GM20431 (cell line): Measurements from ENCODE around the gene FOXR1.
"Not testable (repeated sequence)": the region's sequence is repeated elsewhere in the genome, so short reads cannot be mapped to it uniquely, and the experiment has no call there.

ENCODE experiments used
- in situ Hi-C: fragments of 300-500 bp; cut with MseI, MboI; formaldehyde crosslinking; loops from one replicate; pipeline ENCODE4 v1.15.0; 2020; ENCODE audit warnings: low sequenced_read_pairs; ENCODE audit not compliant: unreplicated experiment

FOXR1 gene

DNA sequence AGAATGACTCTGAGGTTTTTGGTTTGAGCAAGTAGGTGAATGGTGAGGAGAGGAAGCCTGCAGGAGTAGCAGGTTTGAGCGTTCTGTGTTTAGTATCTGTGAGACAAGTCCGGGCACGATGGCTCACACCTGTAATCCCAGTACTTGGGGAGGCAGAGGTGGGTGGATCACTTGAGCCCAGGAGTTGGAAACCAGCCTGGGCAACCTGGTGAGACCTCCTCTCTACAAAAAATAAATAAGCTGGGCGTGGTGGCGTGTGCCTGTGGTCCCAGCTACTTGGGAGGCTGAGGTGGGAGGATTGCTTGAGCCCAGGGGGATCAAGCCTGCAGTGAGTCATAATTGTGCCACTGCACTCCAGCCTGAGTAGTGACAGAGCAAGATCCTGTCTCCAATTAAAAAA, 16.7 kb downstream of the FOXR1 start:
- in situ Hi-C loops, result no loop called here

- in situ Hi-C loops, result not testable (repeated sequence)
These were observed 20.0 kb downstream of the FOXR1 start for GRCh38 chr11:118991486-118992038.

- in situ Hi-C loops, result no loop called here
These were observed 25.5 kb downstream of the FOXR1 start for GRCh38 chr11:118996926-118997626.

DNA sequence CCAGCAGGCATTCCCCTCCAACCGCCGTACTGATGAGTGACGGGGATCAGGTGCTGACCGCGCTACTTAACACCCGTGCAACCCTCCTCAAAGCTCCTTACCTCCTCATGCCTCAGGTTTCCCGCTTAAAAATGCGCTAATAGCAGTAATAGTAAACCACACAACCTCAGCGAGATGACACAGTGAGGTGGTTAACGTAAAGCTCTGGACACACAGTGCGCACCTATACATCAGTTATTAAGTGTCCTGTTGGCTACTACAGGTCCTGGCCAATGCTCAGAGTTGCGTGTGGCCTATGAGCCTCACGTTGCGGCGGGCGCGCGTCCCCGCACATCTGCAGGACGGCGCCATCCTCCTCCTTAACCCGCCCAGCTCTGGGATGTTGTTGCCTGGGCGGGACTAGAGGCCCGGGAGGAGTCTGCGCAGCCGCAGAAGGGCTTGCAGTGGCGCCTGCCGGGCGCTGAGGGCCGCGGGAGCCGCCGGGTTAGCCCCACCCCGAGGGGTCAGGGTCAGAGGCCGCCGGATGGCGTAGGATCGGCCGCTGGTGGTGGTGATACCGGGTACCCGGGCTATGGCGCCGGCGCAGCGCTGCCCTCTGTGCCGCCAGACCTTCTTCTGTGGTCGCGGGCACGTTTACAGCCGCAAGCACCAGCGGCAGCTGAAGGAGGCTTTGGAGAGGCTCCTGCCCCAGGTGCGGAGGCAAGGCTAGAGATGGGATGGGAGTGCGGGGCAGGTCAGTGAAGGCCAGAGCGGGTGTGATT, 26.2 kb downstream of the FOXR1 start, which contains the start of gene CENATAC:
Gene CENATAC, plus strand, starts transcription at position 512 of the 761 bp plus-strand sequence. Its CDS starts 60 bp downstream, at position 572.
- in situ Hi-C loops, result no loop called here

- in situ Hi-C loops, result no loop called here
These were observed 26.8 kb downstream of the FOXR1 start for GRCh38 chr11:118998388-118998717.

DNA sequence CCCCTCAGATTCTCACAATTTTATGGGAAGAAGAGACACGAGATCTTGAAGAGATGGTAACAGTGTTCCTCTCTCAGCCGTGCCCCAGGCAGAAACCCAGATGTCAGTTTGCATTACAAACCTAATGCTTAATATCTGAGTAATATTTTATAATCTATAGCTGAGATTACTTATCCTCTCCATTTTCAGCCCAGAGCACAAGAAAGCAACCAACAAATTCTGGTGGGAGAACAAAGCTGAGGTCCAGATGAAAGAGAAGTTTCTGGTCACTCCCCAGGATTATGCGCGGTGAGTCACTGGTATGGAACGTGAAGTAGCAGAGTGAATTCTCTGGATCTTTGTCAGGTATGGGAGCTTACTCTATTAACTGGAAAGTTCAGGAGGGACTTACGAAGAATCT, 27.3 kb downstream of the FOXR1 start:
- in situ Hi-C loops, result no loop called here

DNA sequence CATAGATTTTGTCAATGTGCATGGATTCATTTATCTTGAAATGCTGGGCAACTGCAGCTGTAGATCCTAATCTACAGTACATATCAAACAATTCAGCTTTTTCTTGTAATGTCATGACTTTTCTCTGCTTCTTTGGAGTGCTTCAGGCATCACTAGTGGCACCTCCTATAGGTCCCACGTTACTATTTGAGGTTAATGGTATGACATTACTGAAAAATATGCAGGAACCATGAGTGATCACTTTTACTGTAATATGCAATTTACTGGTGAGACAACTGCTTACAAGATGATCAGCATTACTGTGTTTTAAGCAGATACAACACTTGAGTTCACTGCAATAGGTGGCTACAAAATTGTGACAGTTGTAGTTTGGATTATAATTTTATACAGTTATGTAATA, 29.3 kb downstream of the FOXR1 start:
- in situ Hi-C loops, result no loop called here

DNA sequence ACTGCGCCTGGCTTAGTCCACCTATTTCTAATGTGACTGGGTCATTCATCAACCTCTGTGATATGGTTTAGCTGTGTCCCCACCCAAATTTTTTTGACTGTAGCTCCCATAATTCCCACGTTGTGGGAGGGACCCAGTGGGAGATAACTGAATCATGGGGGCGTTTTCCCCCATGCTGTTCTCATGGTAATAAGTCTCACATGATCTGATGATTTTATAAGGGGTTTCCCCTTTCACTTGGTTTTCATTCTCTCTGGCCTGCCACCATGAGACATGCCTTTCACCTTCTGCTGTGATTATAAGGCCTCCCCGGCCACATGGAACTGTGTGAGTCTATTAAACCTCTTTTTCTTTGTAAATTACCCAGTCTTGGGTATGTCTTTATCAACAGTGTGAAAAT, 35.1 kb downstream of the FOXR1 start:
- in situ Hi-C loops, result no loop called here

GRCh38 chr11:119011476-119012053, 40.0 kb downstream of the FOXR1 start:
- in situ Hi-C loops, result no loop called here

DNA sequence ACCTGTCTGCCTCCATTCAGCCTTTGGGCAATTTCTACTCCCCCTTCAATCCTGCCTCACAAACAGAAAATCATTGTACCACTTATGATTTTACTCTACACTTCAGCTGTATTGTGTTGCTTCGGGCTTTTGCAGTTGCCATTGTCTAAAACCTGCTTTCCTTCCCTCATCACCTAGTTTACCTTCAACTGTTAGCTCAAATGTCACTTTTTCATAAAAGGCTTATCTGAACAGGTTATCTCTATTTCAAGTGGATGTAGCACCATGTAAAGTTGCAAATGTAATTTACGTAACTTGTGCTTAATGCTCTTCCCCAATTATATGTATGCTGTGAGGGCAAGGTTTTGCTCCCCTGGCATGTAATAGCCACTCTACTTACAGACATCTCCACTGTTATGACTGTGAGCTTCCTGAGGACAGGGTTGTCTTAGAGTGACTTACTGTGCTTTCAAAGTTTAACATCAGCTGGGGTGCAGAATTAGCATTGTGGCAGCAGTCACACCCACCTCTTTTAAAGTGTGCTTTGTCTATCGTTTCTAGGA, 41.1 kb downstream of the FOXR1 start:
- in situ Hi-C loops, result no loop called here

DNA sequence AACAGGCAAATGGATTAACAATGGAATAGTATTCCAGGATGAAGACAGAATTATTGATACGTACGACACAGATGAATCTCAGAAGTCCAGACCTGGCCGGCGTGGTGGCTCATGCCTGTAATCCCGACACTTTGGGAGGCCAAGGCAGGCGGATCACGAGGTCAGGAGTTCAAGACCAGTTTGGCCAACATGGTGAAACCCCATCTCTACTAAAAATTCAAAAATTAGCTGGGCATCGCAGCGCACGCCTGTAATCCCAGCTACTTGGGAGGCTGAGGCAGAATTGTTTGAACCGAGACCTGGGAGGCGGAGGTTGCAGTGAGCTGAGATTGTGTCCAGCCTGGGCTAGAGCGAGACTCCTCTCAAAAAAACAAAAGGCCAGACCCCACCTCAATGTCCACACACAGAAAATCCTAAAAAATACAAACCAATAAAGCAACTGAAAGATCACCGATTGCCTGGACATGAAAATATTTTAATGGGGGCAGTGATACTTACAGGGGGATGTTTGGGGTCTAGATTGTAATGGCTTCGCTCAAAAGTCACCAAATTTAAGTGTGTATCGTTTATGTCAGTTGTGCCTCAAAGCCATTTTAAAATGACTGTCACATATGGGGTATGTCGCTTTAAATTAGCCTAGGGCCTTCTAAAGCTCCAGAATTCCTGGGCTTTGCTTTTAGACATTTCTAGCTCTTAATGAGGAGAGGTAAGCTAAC, 42.8 kb downstream of the FOXR1 start:
- in situ Hi-C loops, result no loop called here

GRCh38 chr11:119015054-119015611, 43.6 kb downstream of the FOXR1 start:
- in situ Hi-C loops, result no loop called here

DNA sequence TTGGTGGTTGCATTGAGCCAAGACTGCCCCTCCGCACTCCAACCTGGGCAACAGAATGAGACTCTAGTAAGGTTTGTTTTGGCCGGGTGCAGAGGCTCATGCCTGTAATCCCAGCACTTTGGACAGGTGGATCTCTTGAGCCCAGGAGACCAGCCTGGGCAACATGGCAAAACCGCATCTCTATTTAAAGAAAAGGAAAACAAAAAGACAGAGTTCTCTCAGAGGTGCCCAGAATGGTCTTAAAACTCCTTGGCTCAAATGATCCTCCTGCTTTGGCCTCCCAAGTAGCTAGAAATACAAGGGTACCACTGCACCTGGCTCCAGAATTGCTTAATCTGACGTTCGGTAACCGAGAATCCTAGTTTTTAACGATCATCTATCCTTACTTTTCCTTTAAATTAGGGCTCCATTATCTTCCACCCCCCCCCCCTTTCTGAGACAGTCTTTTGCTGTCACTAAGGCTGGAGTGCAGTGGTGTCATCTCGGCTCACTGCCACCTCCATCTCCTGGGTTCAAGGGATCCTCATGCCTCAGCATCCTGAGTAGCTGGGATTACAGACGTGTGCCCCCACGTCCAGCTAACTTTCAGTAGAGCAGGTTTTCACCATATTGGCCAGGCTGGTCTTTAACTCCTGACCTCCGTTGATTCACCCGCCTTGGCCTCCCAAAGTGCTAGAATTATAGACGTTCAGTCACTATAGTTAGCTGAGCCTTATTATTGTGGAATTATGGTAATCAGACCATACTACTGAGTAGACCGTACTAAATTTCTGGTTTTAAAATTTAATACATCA, 44.9 kb downstream of the FOXR1 start:
- in situ Hi-C loops, result no loop called here

DNA sequence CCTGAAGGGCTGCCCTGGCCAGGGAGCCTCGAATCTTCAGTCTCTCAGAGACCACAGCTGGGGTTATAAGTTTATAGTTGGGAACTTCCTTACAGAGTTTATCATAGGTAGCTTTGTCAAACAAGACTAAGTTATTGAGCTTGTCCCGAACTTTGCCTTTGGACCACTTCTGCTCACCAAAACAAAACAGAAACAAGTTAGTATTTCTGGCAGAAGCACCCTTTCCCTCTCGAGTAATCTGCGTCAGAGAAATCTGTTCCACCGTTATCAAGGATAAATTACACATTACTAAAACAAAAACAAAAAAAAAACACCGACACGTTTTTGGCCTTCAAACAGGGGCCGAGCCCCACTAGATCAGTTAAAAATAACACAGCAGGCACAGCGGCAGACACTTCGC, 45.8 kb downstream of the FOXR1 start:
- in situ Hi-C loops, result not testable (repeated sequence)

DNA sequence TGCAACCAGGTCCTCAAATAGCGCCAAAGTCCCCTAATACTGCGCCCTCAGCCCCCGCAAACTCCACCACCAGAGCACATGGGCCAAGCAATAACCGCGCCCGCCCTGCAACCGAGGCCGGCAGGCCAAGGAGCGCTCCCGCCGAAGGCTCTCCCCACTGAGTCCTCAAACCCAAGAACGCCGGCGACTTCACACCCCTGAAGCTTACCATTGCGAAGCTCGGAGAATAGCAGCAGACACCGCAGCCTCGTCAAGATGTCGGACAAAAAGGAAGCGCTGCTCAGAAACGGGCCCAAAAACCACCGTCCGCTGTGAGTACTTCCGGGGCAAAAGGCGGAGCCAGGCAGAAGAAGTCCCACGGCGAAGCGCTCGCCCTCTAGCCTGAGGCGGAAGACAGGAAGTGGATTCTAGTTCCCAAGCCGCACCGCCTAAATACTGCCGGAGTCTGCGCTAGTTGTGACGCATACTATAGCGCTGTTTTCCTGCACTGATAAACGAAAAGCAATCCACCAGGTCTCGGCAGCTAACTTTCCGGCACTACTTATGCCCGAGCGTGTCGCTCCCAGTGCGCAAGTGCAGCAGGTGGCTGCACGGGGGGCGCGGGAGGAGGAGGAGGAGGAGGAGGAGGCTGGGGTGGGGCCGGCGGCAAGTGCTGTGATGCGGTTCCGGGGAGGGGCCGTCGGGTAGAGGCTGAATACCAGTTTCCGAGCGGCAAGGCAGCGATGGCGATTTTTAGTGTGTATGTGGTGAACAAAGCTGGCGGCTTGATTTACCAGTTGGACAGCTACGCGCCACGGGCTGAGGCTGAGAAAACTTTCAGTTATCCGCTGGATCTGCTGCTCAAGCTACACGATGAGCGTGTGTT, 46.7 kb downstream of the FOXR1 start, which contains the start of the genes RPS25 and TRAPPC4:
Gene RPS25, minus strand, starts transcription at position 270 of the 865 bp plus-strand sequence. Its CDS starts 59 bp downstream, at position 211.
Gene TRAPPC4, plus strand, starts transcription at position 693 of the 865 bp plus-strand sequence. Its CDS starts 30 bp downstream, at position 723.
- in situ Hi-C loops, result no loop called here

DNA sequence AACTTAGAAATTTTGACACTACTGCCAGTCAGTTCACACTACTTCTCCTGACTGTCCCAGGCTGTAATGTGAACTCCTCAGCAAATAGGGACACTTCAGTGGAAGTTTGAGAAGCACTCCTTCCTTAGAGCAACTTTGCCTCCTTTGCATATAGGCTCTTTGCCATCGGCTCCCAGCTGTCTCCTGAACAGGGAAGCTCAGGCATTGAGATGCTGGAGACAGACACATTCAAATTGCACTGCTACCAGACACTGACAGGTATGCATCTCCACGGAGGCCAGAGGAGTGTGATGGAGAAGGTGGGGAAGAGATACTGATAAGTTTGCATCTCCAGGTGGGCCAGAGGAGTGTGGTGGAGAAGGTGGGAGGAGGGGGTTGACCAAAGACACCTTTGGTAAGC, 48.4 kb downstream of the FOXR1 start:
- in situ Hi-C loops, result no loop called here

GRCh38 chr11:119021631-119022030, 50.1 kb downstream of the FOXR1 start:
- in situ Hi-C loops, result no loop called here

GRCh38 chr11:119023741-119024140, 52.2 kb downstream of the FOXR1 start:
- in situ Hi-C loops, result no loop called here
